GM12872 (cell line): ENCODE measurements around the gene NTSR2.

Experiments used
- TF ChIP-seq, protein P1 (sequence below): IDR thresholded peaks from 3 replicates; pipeline ENCODE4 v1.5.1; 2011; ENCODE audit warnings: low read depth, mild to moderate bottlenecking, low read length, moderate library complexity; ENCODE audit not compliant: insufficient read depth

The NTSR2 gene

DNA sequence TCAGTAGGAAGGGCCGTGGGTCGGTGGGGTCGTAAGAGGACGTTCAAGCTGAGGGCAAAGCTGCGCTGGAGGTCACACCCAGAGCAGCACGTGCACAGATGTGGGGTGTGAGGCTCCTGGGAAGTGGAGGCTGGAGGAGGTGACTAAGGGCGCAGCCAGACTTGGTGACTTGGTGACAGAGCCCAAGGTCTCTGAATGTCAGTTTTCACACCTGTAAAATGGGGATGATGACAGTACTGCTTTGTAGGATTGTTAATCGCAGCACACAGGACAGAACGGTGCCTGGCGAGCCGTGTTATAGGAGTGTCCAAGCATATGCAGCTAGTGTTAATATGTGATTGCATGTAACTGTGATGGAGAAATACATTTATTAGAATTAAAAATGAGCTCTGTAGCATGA lies 40.8 kb downstream of the NTSR2 start:
- TF ChIP-seq, protein P1, sequence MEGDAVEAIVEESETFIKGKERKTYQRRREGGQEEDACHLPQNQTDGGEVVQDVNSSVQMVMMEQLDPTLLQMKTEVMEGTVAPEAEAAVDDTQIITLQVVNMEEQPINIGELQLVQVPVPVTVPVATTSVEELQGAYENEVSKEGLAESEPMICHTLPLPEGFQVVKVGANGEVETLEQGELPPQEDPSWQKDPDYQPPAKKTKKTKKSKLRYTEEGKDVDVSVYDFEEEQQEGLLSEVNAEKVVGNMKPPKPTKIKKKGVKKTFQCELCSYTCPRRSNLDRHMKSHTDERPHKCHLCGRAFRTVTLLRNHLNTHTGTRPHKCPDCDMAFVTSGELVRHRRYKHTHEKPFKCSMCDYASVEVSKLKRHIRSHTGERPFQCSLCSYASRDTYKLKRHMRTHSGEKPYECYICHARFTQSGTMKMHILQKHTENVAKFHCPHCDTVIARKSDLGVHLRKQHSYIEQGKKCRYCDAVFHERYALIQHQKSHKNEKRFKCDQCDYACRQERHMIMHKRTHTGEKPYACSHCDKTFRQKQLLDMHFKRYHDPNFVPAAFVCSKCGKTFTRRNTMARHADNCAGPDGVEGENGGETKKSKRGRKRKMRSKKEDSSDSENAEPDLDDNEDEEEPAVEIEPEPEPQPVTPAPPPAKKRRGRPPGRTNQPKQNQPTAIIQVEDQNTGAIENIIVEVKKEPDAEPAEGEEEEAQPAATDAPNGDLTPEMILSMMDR, result no peak

DNA sequence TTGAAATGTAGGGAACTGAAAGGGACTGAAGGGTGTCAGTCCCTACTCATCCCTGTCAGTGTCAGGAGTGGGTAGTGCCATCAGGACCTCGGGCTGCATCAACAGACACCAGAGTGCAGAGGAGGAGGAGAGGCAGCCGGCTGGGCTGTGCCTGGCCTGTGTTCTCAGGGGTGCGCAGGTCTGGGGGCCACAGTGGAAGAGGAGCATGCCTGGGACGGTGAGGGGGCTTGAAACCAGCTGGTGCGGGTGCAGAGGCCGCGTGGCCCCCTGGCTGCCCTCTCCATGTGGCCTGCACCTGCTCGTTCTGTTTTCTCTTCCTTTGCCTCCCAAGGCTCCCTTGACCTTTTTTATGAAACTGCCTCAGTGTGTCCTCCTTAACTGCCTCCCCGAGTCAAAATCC lies 41.3 kb downstream of the NTSR2 start:
- TF ChIP-seq, protein P1, result no peak

DNA sequence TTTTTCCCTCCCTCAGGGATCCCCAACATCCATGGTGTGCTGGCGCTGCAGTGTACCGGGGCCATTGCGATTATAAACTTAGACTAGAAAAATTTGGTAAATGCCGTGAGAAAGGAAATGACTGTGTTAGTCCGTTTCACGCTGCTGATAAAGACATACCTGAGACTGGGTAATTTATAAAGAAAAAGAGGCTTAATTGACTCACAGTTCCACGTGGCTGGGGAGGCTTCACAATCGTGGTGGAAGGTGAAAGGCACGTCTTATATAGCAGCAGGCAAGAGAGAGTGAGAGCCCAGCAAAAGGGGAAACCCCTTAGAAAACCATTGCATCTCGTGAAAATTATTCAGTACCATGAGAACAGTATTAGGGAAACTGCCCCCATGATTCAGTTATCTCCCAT lies 44.3 kb downstream of the NTSR2 start:
- TF ChIP-seq, protein P1, result no peak

DNA sequence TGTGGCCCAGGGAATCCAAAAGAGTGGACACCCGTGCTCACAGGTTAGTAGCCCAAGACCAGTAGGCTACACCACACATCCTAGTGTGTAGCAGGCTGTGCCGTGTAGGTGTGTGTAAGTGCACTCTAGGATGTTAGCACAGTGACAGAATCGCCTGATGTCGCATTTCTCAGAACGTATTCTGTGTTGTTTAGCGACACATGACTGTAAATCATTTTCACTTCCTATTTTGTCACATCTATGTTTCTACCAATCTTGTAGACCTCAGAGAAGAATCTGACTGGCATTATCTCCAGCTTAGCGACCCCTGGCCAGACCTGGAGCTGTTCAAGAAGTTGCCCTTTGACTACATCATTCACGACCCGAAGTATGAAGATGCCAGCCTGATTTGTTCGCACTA lies 45.1 kb downstream of the NTSR2 start:
- TF ChIP-seq, protein P1, result no peak

DNA sequence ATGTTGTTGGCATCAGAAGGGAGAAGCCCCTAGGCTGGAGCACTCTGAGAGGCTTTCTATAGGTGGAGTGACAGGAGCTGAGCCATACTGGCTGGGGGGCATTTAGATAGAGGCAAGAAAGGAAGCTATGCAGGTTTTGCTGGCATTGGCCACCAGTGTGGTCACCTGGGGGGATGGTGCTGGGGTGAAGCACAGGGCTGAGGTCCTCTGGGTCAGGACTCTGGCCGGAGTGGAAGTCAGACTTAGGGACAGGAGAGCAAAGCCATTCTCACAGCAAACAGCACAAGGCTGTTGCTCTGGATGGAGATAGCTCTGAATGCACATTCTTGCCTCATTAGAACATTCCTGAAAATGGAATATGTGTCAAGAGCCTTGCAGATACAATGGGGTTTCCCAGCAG lies 47.4 kb downstream of the NTSR2 start:
- TF ChIP-seq, protein P1, result no peak

DNA sequence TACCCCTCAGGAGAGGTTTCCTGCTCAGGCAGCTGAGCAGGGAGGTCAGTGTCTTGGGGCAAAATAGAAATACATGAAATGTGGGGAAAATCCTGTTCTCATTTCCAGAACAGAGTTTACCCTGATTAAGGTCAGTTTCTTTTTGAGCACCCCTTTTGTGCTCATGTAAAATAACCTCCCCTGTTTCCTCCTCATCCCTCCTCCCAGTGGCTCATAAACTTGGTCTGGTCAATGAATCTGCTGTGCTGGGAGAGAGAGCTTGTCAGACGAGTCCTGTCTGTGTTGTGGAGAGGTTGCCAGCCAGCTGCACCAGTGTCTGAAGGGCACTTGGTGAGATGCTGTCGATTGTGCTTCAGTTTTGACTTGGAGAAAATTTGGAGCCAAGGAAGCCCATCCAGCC lies 48.6 kb downstream of the NTSR2 start:
- TF ChIP-seq, protein P1, result no peak

DNA sequence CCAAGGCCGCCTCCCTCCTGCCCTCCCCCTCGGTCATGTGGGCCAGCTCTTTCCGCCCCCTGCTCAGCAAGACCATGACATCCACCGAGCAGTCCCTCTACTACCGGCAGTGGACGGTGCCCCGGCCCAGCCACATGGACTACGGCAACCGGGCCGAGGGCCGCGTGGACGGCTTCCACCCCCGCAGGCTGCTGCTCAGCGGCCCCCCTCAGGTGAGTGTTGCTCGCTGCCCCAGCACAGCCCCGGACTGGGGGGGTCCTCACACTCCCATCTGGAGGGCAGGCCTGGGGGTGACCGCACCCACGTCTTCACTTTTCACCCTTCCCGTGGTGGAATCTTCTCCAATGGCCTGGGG lies 51.3 kb downstream of the NTSR2 start:
- TF ChIP-seq, protein P1, result no peak
